Measurements from ENCODE around the gene CALHM6. TPM values are rescaled to one million over a fixed set of nuclear protein-coding genes. Genes with fewer than 3 reads are reported as not detected.

The CALHM6 gene
- total and polyA plus RNA-seq, 2 of the 13 experiments (the other 11 are each of a cell fraction or from before 2014, with no cell fraction given), result not detected

GRCh38 chr6:116450185-116450710 is 10.9 kb upstream of the CALHM6 start:
- ChIA-PET CTCF (ENCODE audit: low intra/inter-chr PET ratio, low total read pairs) (no interaction called here), POLR2A (no interaction called here)
- no peaks in the 10 kb centered on the region for H3K9me3 ChIP-seq (ENCODE audit: low read length)
- H3K4me3 ChIP-seq (replicated peaks in 1 of 3; ENCODE audit: insufficient read depth in 1 of 3, low read depth in 2 of 3, low read length in 3 of 3), result no peak overlapping the region
- ATAC-seq (no peak), DNase-seq (ENCODE audit: low spot score) (no peak), FAIRE-seq (no peak)
- no peaks in the 10 kb centered on the region for H3K27me3 ChIP-seq (ENCODE audit: control insufficient read depth in 1 of 2, insufficient read depth in 2 of 2, low read length in 2 of 2)
- H4K20me1 ChIP-seq (ENCODE audit: insufficient read depth, low read length), result no peaks in the 10 kb centered on the region
- WGBS (ENCODE audit: low lambda C conversion rate), result 0% methylated on average over 1 of the region's 1 CpG
- H3K27ac ChIP-seq (ENCODE audit: extremely low read length, insufficient read depth, low read length), result no peak overlapping the region
- in situ Hi-C loops (cut with HindIII; ENCODE audit: extremely low pct_ligation_motif_present, low pct_unique_long_range_greater_than_20kb), result no loop called here
- no TSS peak for BruUV-seq (replicated peaks)
- no peak overlapping the region for H2AFZ ChIP-seq (ENCODE audit: low read length)
- H3K4me1 ChIP-seq (ENCODE audit: insufficient read depth, low read length), result no peaks in the 10 kb centered on the region
- no peak overlapping the region for H3K9ac ChIP-seq (ENCODE audit: insufficient read depth, low read depth, low read length)
- H3K4me2 ChIP-seq (ENCODE audit: low read depth, low read length), result no peak overlapping the region
- no peaks in the 10 kb centered on the region for H3K36me3 ChIP-seq (replicated peaks in 1 of 2; ENCODE audit: control insufficient read depth in 1 of 2, insufficient read depth in 2 of 2, low read length in 2 of 2)
- TF ChIP-seq ZNF17 (CRISPR knock-in tag; IDR thresholded peaks at IDR 0.05) (no peak), BCL3 (CRISPR knock-in tag; IDR thresholded peaks at IDR 0.05) (no peak), YY1 (IDR thresholded peaks at IDR 0.05; ENCODE audit: insufficient read depth, insufficient replicate concordance, low read depth, low read length) (no peak), ZNF432 (CRISPR knock-in tag; IDR thresholded peaks at IDR 0.05; ENCODE audit: borderline replicate concordance) (no peak)
- intact Hi-C loops (cut with micrococcal nuclease; ENCODE audit: unreplicated experiment), result no loop called here
- H3K79me2 ChIP-seq (ENCODE audit: insufficient read depth, low read length), result no peaks in the 10 kb centered on the region

DNA sequence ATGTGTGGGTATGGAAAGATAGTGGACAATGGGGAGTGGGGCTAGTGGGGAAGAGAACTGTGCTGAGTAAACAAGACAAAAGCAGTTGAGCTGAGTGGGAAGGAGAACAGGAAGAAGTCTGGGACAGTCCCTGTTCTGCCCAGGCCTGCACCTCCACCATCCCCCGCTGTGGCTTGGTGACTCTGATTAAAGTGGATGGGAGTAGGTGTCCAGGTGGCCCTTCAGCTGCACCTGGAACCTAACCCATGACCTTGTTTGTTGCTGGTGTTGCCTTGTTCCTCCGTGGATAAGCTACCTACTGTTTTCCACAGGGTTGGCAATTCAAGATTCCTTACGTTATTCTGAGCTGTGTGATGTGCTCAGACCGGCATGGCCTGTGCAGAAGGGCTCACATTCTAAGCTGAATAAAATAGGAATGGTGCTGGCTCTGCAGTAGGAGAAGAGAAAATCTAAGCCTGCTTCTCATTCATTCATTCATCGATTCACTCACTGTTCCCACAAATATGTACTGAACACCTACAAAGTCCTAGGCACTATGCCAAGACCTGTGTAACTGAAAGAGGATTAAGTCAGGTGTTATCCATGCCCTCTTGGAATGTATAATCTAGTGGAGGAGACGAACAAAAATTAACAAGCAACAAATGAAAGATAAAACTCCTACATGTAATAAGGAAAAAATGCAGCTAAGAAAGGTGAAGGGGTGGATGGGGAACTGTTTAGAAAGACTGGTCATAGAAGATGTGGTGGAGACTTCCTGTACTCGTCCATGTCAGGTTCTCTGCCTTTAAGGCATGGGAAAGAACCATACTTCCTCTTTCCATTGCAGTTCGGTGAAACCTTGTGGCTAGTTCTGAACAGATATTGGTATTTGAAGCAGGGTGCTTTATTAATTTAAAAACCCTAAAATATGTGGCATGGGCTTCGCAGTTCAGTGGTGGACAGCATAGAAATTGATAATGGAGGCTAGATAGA is 10.1 kb upstream of the CALHM6 start:
- POLR2A ChIA-PET, result no interaction called here
- no peak for DNase-seq (ENCODE audit: low spot score)

More for the DNA sequence above, 10.1 kb upstream of the CALHM6 start:
- H2AFZ ChIP-seq (ENCODE audit: low read length), result no peak overlapping the region
- no TSS peak for BruUV-seq (replicated peaks)
- in situ Hi-C loops (cut with HindIII; ENCODE audit: extremely low pct_ligation_motif_present, low pct_unique_long_range_greater_than_20kb), result no loop called here
- TF ChIP-seq IKZF1 (IDR thresholded peaks at IDR 0.05), result no peak
- TF ChIP-seq HDAC1 (CRISPR knock-in tag; IDR thresholded peaks at IDR 0.05), result no peak
- no peak for TF ChIP-seq JUNB (CRISPR knock-in tag; IDR thresholded peaks at IDR 0.05; ENCODE audit: borderline replicate concordance)
- FAIRE-seq (no peak), ATAC-seq (no peak)
- 19% methylated on average over 9 of the region's 9 CpGs for WGBS (ENCODE audit: low lambda C conversion rate)
- CTCF ChIA-PET (ENCODE audit: low intra/inter-chr PET ratio, low total read pairs), result no interaction called here
- no peaks in the 10 kb centered on the region for H3K9me3 ChIP-seq (ENCODE audit: low read length)
- no peak overlapping the region for H3K27ac ChIP-seq (ENCODE audit: extremely low read length, insufficient read depth, low read length)
- no peak overlapping the region for H3K9ac ChIP-seq (ENCODE audit: insufficient read depth, low read depth, low read length)
- no peaks in the 10 kb centered on the region for H3K27me3 ChIP-seq (ENCODE audit: control insufficient read depth in 1 of 2, insufficient read depth in 2 of 2, low read length in 2 of 2)
- no peaks in the 10 kb centered on the region for H3K79me2 ChIP-seq (ENCODE audit: insufficient read depth, low read length)
- H4K20me1 ChIP-seq (ENCODE audit: insufficient read depth, low read length), result no peaks in the 10 kb centered on the region
- no peak overlapping the region for H3K4me3 ChIP-seq (replicated peaks in 1 of 3; ENCODE audit: insufficient read depth in 1 of 3, low read depth in 2 of 3, low read length in 3 of 3)
- H3K36me3 ChIP-seq (replicated peaks in 1 of 2; ENCODE audit: control insufficient read depth in 1 of 2, insufficient read depth in 2 of 2, low read length in 2 of 2), result no peaks in the 10 kb centered on the region
- no peaks in the 10 kb centered on the region for H3K4me1 ChIP-seq (ENCODE audit: insufficient read depth, low read length)
- H3K4me2 ChIP-seq (ENCODE audit: low read depth, low read length), result no peak overlapping the region
- intact Hi-C loops (cut with micrococcal nuclease; ENCODE audit: unreplicated experiment), result no loop called here

Measured in HepG2 (cell line).